Stimulated activated naive CD8-positive, alpha-beta T cell treated with anti-CD3 and anti-CD28 coated beads, Interleukin-15, amount 100 ng/mL, for 72 hours (primary cell): ENCODE measurements around the gene ZNF487.
A peak's percentile ranks its signal among the peaks of the same experiment; 100 is the strongest.
"Not testable (repeated sequence)": the region's sequence is repeated elsewhere in the genome, so short reads cannot be mapped to it uniquely, and the experiment has no call there.

ENCODE experiments used
- ATAC-seq: fragments of 150-1000 bp; cut with Tn5 transposase; 2 replicates; pipeline ENCODE4 v1.10.0; 2021; ENCODE audit warnings: mild to moderate bottlenecking, moderate library complexity
- DNase-seq, 2 donors: peaks; one replicate each; pipeline ENCODE4 v3.0.0; 2021 to 2022
- H3K27ac Mint-ChIP-seq, 2 donors: one replicate each; pipeline ENCODE4 v1.8.0; 2022; ENCODE audit warnings: mild to moderate bottlenecking in 2 of 2, mixed read lengths in 2 of 2, moderate library complexity in 2 of 2
- H3K27me3 Mint-ChIP-seq: one replicate; pipeline ENCODE4 v1.8.0; 2022; ENCODE audit warnings: mixed read lengths
- H3K4me1 Mint-ChIP-seq: one replicate; pipeline ENCODE4 v1.8.0; 2022; ENCODE audit warnings: mild to moderate bottlenecking, mixed read lengths
- H3K4me3 Mint-ChIP-seq, 2 donors: one replicate each; pipeline ENCODE4 v1.8.0; 2022; ENCODE audit warnings: mild to moderate bottlenecking in 2 of 2, mixed read lengths in 2 of 2, moderate library complexity in 1 of 2
- H3K9me3 Mint-ChIP-seq, 2 donors: one replicate each; pipeline ENCODE4 v1.8.0; 2022; ENCODE audit warnings: mixed read lengths in 2 of 2

The ZNF487 gene

DNA sequence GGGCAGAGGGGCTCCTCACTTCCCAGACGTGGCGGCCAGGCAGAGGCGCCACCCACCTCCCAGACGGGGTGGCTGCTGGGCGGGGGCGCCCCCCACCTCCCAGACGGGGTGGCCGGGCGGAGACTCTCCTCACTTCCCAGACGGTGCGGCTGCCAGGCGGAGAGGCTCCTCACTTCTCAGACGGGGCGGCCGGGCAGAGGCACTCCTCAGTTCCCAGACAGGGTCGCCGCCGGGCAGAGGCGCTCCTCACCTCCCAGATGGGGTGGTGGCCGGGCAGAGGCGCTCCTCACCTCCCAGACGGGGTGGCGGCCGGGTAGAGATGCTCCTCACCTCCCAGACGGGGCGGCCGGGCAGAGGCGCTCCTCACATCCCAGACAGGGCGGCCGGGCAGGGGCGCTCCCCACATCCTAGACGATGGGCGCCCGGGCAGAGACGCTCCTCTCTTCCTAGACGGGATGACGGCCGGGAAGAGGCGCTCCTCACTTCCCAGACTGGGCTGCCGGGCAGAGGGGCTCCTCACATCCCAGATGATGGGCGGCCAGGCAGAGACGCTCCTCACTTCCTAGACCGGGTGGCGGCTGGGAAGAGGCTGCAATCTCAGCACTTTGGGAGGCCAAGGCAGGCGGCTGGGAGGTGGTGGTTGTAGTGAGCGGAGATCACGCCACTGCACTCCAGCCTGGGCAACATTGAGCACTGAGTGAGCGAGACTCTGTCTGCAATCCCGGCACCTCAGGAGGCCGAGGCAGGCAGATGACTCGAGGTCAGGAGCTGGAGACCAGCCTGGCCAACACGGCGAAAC, 9.5 kb downstream of the ZNF487 start:
- not testable (repeated sequence) for H3K4me3 Mint-ChIP-seq, ATAC-seq, DNase-seq, H3K27ac Mint-ChIP-seq, H3K4me1 Mint-ChIP-seq, H3K27me3 Mint-ChIP-seq
- H3K9me3 Mint-ChIP-seq, result peaks cover 13% of the 10 kb centered on the region in 2 donors

DNA sequence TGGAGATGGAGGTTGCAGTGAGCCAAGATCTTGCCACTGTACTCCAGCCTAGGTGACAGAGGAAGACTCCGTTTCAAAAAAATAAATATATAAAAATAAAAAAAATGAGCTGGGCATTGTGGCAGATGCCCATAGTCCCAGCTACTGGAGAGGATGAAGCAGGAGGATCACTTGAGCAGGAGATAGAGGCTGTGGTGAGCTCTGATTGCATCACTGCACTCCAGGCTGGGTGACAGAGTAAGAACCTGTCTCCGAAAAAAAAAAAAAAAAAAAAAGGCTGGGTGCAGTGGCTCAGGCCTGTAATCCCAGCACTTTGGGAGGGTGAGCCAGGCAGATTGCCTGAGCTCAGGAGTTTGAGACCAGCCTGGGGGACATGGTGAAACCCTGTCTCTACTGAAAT, 11.8 kb downstream of the ZNF487 start:
- no peak overlapping the region for H3K4me3 Mint-ChIP-seq
- ATAC-seq (no peak), DNase-seq (no peak)
- peaks cover 13% of the 10 kb centered on the region in 2 donors for H3K9me3 Mint-ChIP-seq
- H3K27ac Mint-ChIP-seq, result no peak overlapping the region
- peaks cover 23% of the 10 kb centered on the region for H3K4me1 Mint-ChIP-seq
- no peaks in the 10 kb centered on the region for H3K27me3 Mint-ChIP-seq

DNA sequence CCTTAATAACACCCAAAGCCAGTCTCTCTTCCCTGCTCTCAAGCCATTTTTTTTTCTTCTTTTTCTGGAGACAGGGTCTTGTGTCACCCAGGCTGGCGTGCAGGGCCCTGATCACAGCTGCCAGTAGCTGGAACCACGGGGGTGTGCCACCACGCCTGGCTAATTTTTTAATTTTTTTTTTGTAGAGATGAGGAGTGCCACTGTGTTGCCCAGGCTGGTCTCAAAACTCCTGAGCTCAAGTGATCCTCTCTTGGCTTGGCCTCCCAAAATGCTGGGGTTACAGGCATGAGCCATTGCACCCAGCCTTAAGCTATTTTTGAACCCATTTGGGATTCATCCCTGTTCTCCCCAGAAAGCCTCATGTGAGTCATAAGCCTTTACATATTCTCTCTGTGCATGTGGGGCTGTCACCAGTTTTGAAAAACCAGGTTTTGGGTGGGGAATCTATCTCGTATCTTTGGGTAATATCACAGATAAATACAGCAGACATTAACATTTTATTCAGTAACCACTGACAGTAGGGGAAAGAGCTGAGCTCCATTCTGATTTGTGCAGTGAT, 15.5 kb downstream of the ZNF487 start:
- peak overlapping the region; percentile 88 to 96 for H3K27ac Mint-ChIP-seq
- H3K9me3 Mint-ChIP-seq, result peaks cover 4% of the 10 kb centered on the region in 2 donors
- DNase-seq (peak; percentile 24 to 34), ATAC-seq (no peak)
- H3K4me3 Mint-ChIP-seq, result peak overlapping the region; percentile 79 to 80
- H3K27me3 Mint-ChIP-seq, result no peaks in the 10 kb centered on the region
- H3K4me1 Mint-ChIP-seq, result peaks cover 45% of the 10 kb centered on the region

DNA sequence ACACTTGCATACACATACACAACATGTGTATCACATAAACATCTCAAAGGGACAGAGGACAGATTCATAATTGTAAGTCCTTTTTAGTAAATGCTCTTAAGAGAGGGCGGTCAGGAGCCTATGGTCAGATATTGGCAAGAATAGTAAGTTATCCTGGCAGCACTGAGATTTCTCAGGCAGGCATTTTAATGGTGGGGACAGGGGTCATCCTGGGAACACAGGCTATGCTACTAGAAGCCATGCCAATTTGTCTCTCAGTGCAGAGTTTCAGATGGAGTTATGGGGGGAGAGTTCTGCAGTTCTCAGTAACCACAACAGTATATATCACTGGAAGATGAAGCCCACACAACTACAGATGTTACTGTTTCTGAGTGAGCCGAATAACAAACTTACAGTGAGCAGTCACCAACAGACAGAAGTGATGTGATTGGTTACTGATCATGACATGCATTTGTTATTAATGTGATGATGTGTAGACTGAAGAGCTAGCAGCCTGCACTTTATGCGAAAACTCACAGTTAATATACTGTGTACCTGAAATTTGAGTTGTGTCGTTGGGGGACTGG, 16.4 kb downstream of the ZNF487 start:
- Mint-ChIP-seq H3K9me3 (no peaks in the 10 kb centered on the region), H3K4me3 (peak overlapping the region; percentile 79 to 80), H3K27ac (peak overlapping the region; percentile 59 to 96), H3K27me3 (no peaks in the 10 kb centered on the region), H3K4me1 (peaks cover 45% of the 10 kb centered on the region)
- ATAC-seq, result peak; percentile 55
- DNase-seq, result peak; percentile 27 to 30

DNA sequence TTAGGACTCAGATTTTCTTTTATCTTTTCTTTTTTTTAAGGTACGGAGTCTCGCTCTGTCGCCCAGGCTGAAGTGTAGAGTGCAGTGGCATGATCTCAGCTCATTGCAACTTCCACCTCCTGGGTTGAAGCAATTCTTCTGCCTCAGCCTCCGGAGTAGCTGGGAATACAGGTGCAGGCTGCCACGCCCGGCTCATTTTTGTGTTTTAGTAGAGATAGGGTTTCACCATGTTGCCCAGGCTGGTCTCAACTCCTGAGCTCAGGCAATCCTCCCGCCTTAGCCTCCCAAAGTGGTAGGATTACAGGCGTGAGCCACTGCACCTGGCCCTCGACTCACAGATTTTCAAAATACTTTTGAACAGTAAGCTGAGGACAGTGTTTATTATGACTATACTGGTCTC, 17.1 kb downstream of the ZNF487 start:
- not testable (repeated sequence) for DNase-seq, ATAC-seq, H3K27ac Mint-ChIP-seq, H3K27me3 Mint-ChIP-seq, H3K9me3 Mint-ChIP-seq
- peak overlapping the region; percentile 92 to 99 for H3K4me3 Mint-ChIP-seq
- peaks cover 45% of the 10 kb centered on the region for H3K4me1 Mint-ChIP-seq

DNA sequence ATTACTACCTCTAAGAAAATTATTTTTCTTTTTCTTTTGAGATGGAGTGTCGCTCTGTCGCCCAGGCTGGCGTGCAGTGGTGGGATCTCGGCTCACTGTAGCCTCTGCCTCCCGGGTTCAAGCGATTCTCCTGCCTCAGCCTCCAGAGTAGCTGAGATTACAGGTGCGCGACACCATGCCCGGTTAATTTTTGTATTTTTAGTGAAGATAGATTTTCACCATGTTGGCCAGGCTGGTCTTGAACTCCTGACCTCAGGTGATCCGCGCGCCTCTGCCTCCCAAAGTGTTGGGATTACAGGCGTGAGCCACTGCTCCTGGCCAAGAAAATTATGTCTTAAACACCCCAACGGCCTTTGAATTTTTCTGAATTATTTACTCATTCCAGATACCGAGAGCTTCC, 19.6 kb downstream of the ZNF487 start:
- H3K9me3 Mint-ChIP-seq, ATAC-seq, DNase-seq, H3K27me3 Mint-ChIP-seq: not testable (repeated sequence)
- peak overlapping the region; percentile 92 to 99 for H3K4me3 Mint-ChIP-seq
- H3K27ac Mint-ChIP-seq, result peak overlapping the region; percentile 96 to 99
- peaks cover 45% of the 10 kb centered on the region for H3K4me1 Mint-ChIP-seq

DNA sequence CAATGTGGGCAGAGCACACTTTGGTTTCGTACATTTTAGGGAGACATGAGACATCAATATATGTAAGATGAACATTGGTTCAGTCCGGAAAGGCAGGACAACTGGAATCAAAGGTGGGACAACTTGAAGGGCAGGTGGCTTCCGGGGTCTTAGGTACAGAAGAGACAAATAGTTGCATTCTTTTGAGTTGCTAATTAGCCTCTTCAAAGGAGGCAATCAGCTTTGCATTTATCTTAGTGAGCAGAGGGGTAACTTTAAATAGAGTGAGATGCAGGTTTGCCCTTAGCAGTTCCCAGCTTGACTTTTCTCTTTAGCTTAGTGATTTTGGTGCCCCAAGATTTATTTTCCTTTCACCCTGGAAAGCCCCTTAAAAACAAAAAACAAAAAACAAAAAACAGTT, 21.3 kb downstream of the ZNF487 start:
- ATAC-seq (no peak), DNase-seq (no peak)
- no peaks in the 10 kb centered on the region for H3K27me3 Mint-ChIP-seq
- no peak overlapping the region for H3K27ac Mint-ChIP-seq
- H3K4me1 Mint-ChIP-seq, result peaks cover 36% of the 10 kb centered on the region
- no peaks in the 10 kb centered on the region for H3K9me3 Mint-ChIP-seq
- H3K4me3 Mint-ChIP-seq, result no peak overlapping the region

DNA sequence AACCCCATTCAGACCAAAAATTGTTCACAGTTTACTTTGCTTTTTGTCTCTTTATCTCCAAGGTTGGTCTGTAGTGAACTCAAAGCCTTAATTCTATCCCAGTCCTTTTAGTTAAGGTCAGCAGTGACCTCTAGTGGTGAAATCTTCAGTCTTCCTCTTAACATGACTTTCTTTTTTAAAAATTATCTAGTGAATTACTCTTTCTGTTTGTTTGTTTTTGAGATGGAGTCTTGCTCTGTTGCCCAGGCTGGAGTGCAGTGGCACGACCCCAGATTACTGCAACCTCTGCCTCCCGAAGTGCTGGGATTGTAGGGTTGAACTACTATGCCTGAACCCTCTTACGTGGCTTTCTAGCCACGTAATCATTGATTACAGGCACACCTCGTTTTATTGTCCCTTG, 25.0 kb downstream of the ZNF487 start:
- Mint-ChIP-seq H3K4me3 (peak overlapping the region; percentile 43 to 58), H3K27me3 (no peaks in the 10 kb centered on the region), H3K27ac (no peak overlapping the region), H3K4me1 (peaks cover 8% of the 10 kb centered on the region), H3K9me3 (no peaks in the 10 kb centered on the region)
- peak in 1 of 2 donors; percentile 29 for DNase-seq
- ATAC-seq, result peak; percentile 84

DNA sequence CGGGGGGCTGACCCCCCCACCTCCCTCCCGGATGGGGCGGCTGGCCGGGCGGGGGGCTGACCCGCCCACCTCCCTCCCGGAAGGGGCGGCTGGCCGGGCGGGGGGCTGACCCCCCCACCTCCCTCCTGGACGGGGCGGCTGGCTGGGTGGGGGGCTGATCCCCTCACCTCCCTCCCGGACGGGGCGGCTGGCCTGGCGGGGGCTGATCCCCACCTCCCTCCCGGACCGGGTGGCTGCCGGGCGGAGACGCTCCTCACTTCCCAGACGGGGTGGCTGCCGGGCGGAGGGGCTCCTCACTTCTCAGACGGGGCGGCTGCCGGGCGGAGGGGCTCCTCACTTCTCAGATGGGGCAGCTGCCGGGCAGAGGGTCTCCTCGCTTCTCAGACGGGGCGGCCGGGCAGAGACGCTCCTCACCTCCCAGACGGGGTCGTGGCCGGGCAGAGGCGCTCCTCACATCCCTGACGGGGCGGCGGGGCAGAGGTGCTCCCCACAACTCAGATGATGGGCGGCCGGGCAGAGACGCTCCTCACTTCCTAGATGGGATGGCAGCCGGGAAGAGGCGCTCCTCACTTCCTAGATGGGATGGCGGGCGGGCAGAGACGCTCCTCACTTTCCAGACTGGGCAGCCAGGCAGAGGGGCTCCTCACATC, 28.3 kb downstream of the ZNF487 start:
- not testable (repeated sequence) for H3K4me3 Mint-ChIP-seq, H3K27ac Mint-ChIP-seq, H3K9me3 Mint-ChIP-seq, H3K27me3 Mint-ChIP-seq, DNase-seq, ATAC-seq, H3K4me1 Mint-ChIP-seq

DNA sequence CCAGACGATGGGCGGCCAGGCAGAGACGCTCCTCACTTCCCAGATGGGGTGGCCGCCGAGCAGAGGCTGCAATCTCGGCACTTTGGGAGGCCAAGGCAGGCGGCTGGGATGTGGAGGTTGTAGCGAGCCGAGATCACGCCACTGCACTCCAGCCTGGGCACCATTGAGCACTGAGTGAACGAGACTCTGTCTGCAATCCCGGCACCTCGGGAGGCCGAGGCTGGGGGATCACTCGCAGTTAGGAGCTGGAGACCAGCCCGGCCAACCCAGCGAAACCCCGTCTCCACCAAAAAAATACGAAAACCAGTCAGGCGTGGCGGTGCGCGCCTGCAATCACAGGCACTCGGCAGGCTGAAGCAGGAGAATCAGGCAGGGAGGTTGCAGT, 28.8 kb downstream of the ZNF487 start:
- DNase-seq, H3K4me3 Mint-ChIP-seq, H3K4me1 Mint-ChIP-seq, ATAC-seq, H3K9me3 Mint-ChIP-seq, H3K27me3 Mint-ChIP-seq, H3K27ac Mint-ChIP-seq: not testable (repeated sequence)

DNA sequence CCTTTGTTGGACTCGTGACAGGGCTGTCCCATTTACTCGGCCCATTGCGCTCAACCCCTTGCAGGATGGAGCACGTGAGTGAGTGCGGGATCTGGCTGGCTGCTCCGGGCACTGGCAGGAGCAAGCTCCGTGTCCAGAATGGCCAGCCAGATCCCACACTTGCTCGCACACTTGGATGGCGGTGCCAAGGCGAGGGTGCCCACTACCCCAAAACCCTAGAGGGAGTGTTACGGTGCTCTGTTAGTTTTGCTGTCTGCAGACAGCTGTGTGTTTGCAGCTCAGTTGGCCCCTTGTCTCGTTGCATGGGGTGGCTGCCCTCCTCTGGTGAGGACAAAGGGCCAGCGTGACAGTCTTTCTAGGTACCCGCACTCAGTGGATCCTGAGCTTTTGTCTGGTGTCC, 34.2 kb downstream of the ZNF487 start:
- no peak overlapping the region for H3K4me3 Mint-ChIP-seq
- H3K27me3 Mint-ChIP-seq, result no peaks in the 10 kb centered on the region
- no peak for ATAC-seq
- no peaks in the 10 kb centered on the region for H3K9me3 Mint-ChIP-seq
- H3K27ac Mint-ChIP-seq, result no peak overlapping the region
- H3K4me1 Mint-ChIP-seq, result no peaks in the 10 kb centered on the region
- DNase-seq, result no peak

DNA sequence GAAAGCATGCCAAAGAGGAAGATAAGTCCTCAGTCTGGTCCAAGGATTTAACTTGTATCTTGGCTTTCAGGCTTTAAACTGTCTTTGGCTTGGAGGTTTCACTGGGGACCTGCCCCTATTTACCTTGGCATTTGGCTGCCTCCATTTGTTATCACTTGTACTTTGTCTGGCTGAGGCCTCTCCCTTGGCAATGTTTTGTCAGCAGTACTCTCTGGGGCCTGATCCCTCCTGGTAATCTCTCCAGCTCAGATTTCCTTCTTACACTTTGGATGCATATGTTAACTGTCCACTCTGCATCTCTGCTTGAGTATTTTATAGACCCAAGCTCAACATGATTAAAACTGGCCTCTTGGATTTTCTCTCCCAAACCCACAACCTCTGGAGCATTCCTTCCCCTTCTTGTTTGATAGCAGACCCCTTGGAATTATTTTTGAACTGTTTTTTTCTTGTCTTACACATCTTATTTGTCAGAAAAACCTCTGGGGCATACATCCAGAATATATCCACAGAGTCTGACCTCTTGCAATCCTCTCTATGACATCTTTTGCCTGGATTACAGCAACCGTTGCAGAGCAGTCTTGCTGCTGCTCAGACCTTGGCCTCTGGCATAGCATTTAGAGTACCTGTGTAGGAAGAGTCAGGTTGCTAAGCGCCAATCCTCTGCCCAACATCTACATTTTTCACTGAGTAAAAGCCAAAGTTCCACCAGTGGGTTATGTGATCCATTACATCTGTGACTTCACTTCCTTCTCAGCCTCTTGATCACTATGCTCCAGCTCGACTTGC, 35.2 kb downstream of the ZNF487 start:
- ATAC-seq, result no peak
- Mint-ChIP-seq H3K4me3 (no peak overlapping the region), H3K27me3 (no peaks in the 10 kb centered on the region), H3K9me3 (no peaks in the 10 kb centered on the region), H3K4me1 (no peaks in the 10 kb centered on the region), H3K27ac (peak overlapping the region in 1 of 2 donors; percentile 46)
- no peak for DNase-seq

DNA sequence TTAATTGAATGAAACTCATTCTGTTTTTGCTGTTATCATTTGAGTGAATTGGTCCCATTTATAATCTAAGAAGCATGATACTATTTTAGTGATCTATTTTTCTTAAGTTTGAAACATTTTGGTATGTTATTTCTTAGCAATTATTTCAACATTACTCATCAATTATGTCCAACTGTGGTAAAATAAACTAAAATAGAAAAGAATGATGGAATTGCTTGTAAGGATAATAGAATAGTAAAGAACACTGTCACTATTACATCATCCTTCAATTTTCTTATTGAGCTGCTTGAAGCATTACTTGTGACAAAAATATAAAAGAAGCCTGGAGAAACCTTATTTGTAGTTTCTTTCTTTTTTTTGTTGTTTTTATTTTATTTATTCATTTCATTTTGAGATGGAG, 42.4 kb downstream of the ZNF487 start:
- peaks cover 18 to 31% of the 10 kb centered on the region in 2 donors for H3K9me3 Mint-ChIP-seq
- H3K4me1 Mint-ChIP-seq, result no peaks in the 10 kb centered on the region
- no peak overlapping the region for H3K27ac Mint-ChIP-seq
- H3K27me3 Mint-ChIP-seq, result no peaks in the 10 kb centered on the region
- DNase-seq, result no peak
- no peak overlapping the region for H3K4me3 Mint-ChIP-seq
- no peak for ATAC-seq

DNA sequence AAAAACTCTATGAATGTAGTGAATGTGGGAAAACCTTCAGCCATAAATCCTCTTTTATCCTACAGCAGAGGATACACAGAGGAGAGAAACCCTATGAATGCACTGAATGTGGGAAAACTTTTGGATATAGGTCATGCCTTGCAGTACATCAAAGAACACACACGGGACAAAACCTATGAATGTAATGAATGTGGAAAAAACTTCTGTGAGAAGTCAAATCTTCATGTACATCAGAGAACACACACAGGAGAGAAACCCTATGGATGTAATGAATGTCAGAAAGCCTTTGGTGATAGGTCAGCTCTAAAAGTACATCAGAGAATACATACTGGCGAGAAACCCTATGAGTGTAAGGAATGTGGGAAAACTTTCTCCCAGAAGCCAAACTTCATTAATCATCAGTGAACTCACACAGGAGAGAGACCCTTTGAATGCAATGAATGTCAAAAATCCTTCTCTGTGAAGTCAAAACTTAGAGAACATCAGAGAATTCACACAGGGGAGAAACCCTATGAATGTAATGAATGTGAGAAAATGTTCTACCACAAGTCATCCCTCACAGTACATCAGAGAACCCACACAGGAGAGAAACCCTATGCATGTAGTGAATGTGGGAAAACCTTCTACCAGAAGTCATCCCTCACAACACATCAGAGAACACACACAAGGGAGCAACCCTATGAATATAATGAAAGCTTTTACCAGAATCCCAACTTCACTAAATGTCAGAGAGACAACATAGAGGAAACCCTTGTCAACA, 45.6 kb downstream of the ZNF487 start:
- ATAC-seq (no peak), DNase-seq (no peak)
- Mint-ChIP-seq H3K9me3 (peaks cover 31 to 47% of the 10 kb centered on the region in 2 donors), H3K27ac (no peak overlapping the region), H3K4me3 (no peak overlapping the region), H3K4me1 (no peaks in the 10 kb centered on the region), H3K27me3 (no peaks in the 10 kb centered on the region)

DNA sequence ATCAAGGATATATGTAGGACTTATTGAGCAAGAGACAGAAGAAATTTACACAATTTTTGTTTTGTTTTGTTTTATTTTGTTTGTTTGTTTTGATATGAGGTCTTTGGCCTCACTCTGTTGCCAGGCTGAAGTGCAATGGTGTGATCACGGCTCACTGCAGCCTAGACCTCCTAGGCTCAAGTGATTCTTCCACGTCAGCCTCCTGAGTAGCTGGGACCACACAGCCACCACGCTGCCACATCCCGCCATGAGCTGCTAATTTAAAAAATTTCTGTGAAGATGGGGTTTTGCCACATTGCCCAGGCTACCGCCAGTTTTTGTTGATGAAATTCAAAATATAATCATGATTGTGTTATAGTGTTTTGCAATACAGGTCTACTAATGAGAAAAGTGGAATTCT, 54.9 kb downstream of the ZNF487 start:
- Mint-ChIP-seq H3K27ac (no peak overlapping the region), H3K4me3 (no peak overlapping the region), H3K27me3 (no peaks in the 10 kb centered on the region), H3K9me3 (peaks cover 5 to 11% of the 10 kb centered on the region in 2 donors), H3K4me1 (no peaks in the 10 kb centered on the region)
- no peak for DNase-seq
- no peak for ATAC-seq
